ENCODE measurements around the gene APOBR.
"Not testable (repeated sequence)": the region's sequence is repeated elsewhere in the genome, so short reads cannot be mapped to it uniquely, and the experiment has no call there.

APOBR gene
- 10.3 reads per million, percentile 32 among the genes with 10 or more reads in this experiment for total RNA-seq

- DNase-seq = peak; percentile 88
Observed at GRCh38 chr16:28494121-28494851, at the start of gene APOBR. APOBR (plus strand) TSS chr16:28494643; CDS start chr16:28494682, 39 bp downstream.

GRCh38 chr16:28446388-28446787, 48.1 kb upstream of the APOBR start:
- not testable (repeated sequence) for DNase-seq

- DNase-seq = not testable (repeated sequence)
Observed at GRCh38 chr16:28447081-28447480, 47.4 kb upstream of the APOBR start.

- no peak for DNase-seq
Observed at GRCh38 chr16:28473714-28474265, 20.7 kb upstream of the APOBR start.

- DNase-seq = no peak
Observed at GRCh38 chr16:28475221-28475620, 19.2 kb upstream of the APOBR start.

GRCh38 chr16:28477311-28477920, 17.0 kb upstream of the APOBR start:
- DNase-seq = no peak

GRCh38 chr16:28478506-28479180, 15.8 kb upstream of the APOBR start:
- DNase-seq = no peak

- DNase-seq = no peak
Observed at GRCh38 chr16:28482026-28482425, 12.4 kb upstream of the APOBR start.

GRCh38 chr16:28483361-28483760, 11.1 kb upstream of the APOBR start:
- DNase-seq = not testable (repeated sequence)

GRCh38 chr16:28486266-28486665, 8.2 kb upstream of the APOBR start:
- no peak for DNase-seq

- DNase-seq = no peak
Observed at GRCh38 chr16:28491230-28491969, 3.0 kb upstream of the APOBR start.

GRCh38 chr16:28491970-28492474, 2.4 kb upstream of the APOBR start, which contains the start of gene CLN3:
CLN3 (minus strand) TSS chr16:28492074; CDS start chr16:28491759, 315 bp downstream.
- peak; percentile 83 for DNase-seq

GRCh38 chr16:28492511-28492910, 1.9 kb upstream of the APOBR start:
- no peak for DNase-seq

- no peak for DNase-seq
Observed at GRCh38 chr16:28495098-28495793, 803 bp downstream of the APOBR start.

GRCh38 chr16:28495795-28496749, 1.6 kb downstream of the APOBR start:
- DNase-seq = no peak

GRCh38 chr16:28496844-28497243, 2.4 kb downstream of the APOBR start:
- no peak for DNase-seq

GRCh38 chr16:28497386-28497785, 2.9 kb downstream of the APOBR start:
- no peak for DNase-seq

- DNase-seq = no peak
Observed at GRCh38 chr16:28497861-28498599, 3.6 kb downstream of the APOBR start.

- DNase-seq = no peak
Observed at GRCh38 chr16:28498666-28499381, 4.4 kb downstream of the APOBR start.

All from effector CD4-positive, alpha-beta T cell (primary cell).